GM20000 (cell line): Measurements from ENCODE around the gene GDF11.

Experiments
- DNase-seq: peaks from one replicate; pipeline ENCODE4 v3.0.0; 2012; ENCODE audit warnings: low spot score
- TF ChIP-seq, protein P1 (sequence below): IDR thresholded peaks from 2 replicates; pipeline ENCODE4 v1.5.1; 2012; ENCODE audit warnings: mild to moderate bottlenecking, control low read depth; ENCODE audit errors: extremely low read depth, missing control alignments

The GDF11 gene

DNA sequence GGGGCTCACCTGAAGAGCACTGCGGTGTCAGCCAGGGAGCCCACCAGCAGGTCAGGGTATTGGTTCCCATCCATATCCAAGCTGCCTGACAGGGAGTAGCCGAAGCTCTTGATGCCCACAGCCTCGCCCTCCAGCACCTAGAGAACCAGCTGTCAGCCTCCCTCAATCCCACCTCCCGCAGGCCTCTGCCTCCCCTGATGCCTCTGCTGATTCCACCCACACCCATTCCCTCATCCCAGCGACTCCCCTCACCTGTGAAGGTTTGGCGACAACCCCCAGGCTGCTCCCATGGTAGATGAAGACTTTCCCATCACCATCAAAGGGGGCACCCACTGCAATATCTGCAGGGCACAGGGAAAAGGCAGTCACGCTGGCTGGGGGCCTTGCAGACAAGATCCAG is 45.2 kb upstream of the GDF11 start:
- DNase-seq: no peak
- TF ChIP-seq, protein P1, sequence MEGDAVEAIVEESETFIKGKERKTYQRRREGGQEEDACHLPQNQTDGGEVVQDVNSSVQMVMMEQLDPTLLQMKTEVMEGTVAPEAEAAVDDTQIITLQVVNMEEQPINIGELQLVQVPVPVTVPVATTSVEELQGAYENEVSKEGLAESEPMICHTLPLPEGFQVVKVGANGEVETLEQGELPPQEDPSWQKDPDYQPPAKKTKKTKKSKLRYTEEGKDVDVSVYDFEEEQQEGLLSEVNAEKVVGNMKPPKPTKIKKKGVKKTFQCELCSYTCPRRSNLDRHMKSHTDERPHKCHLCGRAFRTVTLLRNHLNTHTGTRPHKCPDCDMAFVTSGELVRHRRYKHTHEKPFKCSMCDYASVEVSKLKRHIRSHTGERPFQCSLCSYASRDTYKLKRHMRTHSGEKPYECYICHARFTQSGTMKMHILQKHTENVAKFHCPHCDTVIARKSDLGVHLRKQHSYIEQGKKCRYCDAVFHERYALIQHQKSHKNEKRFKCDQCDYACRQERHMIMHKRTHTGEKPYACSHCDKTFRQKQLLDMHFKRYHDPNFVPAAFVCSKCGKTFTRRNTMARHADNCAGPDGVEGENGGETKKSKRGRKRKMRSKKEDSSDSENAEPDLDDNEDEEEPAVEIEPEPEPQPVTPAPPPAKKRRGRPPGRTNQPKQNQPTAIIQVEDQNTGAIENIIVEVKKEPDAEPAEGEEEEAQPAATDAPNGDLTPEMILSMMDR: no peak

DNA sequence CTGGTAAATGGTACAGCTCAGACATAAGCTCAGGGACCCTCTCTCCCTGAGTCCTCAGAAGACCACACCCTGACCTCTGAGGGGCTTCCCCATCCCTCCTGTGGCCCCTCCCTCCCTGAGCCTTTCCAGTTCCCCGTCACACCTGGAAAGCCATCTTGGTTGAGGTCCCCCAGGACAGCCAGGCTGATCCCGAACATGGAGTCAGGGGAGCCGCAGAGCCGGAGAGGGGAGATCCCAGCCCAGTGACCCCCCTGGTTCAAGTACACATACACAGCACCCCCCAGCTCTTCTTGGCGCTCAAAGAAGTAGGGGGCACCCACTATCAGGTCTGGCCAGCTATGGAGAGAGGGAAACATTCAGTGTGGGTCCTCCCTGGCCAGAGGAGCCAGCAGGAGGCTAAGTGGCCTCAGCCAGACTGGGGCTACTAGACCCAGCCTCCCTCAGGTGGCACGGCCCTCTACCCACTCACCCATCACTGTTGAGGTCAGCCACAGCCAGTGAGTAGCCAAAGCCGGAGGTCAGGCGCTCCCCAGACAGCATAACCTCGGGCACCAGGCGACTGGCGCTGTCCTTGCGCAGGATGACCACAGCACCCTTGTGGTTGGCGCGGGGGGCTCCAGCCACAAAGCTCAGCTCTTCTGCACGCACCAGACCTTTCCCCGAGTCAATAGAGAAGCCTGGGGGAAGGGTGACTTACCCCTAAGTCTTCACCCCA is 44.5 kb upstream of the GDF11 start:
- DNase-seq: no peak
- TF ChIP-seq, protein P1: no peak

DNA sequence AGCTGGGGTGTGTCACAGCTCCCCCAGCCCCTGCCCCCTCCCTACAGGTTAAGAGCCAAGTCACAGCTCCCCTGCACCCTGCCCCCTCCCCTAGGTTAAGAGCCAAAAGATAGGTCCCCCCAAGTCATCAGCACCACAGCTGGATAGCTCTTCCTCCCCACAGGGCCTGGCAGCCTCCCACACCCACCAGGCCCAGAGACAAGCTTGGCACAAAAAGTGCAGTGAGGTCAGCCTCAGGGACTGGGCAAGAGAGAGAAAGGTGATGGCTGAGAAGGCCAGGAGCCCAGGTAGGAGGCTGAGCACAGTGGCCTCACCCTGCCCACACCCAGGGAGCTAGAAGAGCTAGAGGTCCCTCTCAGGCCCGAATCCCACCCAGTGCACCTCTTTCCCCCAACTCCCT is 44.0 kb upstream of the GDF11 start:
- TF ChIP-seq, protein P1: no peak

DNA sequence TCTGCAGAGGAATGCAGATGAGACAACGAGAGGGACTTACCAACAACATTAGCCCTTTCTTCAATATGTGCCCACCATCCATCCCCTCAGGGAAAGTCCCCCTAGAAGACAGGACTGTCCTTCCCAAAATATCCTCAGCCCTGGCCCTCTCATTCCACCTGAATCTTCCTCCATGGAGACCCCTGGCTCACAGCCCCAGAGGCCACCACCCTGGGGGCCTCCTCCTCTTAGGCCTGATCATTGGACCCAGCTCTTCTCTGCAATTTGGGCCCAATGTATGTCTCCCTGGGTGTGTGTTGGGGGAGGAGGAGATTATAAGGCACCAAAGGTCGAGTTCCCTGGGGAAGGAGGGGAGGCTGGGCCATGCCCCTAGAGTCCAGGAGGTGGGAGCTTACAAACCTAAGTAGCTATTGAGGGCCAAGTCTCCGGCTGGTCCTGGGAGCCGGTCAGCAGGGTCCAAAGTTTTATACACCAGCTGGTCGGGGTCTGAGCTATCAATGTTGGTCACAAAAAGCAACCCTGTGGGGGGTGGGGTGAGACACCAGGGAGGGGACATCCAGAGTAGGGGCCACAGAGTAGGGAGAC is 43.4 kb upstream of the GDF11 start:
- DNase-seq: no peak
- TF ChIP-seq, protein P1: no peak

More for the DNA sequence above, 44.0 kb upstream of the GDF11 start:
- no peak for DNase-seq

DNA sequence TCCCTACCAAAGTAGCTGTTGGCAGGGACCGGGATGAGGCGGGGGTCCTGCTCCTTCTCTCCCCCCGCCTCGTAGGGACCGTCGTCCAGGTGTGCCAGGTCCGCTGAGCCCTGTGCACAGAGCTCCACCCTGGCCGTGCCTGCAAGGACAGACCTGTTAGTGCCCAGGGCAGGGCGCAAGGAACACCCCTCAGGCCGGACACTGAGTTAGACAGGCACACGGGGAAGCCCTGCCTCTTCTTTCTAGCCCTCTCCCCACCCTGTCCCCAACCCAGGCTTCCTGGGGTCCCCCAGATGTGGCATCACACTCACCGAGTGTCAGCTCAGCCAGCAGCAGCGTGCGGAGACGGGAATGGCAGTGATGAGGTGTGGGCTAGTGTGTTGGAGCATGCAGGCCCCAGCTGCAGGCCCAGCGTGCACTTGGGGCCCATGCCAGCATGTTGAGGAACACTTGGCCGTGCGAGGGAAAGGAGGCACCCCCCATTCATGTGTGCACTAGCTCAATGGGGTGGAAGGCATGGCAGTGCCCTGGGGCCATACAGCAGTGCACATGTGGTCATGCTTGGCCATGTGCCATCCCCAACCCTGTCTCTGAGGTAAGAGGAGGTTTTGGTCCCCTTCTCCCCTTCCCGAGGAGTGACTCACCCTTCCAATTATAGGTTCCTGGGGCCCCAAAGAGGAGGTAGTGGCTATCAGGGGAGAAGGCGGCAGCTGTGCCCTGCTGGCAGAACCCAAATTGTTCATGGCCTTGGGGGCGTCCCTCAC is 42.5 kb upstream of the GDF11 start:
- DNase-seq: no peak
- TF ChIP-seq, protein P1: no peak

DNA sequence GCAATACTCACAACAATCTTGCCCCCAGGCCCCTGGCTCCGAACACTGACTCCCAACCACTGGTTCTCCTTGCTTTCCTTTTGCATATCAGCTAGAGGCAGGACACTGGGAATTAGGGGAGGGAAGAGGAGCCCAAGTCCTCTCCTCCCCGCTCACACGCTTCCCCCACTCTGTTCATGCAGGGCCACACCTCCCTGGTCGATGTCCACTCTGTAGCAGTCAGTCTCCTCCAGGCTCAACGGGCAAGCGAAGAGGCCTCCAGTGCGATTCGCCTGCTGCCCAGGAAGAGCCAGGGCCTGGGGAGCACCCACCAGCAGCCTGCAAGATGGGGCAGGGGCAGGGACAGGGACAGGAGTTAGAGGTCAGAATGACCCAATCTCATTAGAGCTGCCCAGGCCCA is 40.1 kb upstream of the GDF11 start:
- no peak for DNase-seq
- TF ChIP-seq, protein P1: no peak

DNA sequence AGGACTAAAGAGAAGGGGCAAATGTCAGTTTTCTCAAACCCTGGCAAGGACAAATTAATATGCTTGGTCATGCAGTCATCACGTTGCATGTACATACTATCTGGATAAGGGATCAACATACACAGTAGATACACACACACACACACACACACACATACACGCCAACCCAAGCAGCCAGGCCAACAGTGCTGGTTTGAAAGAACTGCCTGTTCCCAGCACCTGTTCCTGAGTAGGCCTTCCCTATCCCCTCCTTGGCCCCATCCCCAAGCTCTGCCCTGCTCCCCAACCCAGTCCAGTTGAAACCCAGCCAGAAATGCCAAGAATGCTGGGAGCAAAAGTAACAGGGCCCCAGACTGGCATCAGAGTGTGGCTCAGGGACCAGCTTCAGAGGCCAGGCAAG is 39.6 kb upstream of the GDF11 start:
- no peak for DNase-seq
- TF ChIP-seq, protein P1: no peak
